ENCODE measurements around the gene CMTM7. TPM values are rescaled to one million over a fixed set of nuclear protein-coding genes. Genes with fewer than 3 reads are reported as not detected.

CMTM7 gene
- total and polyA plus RNA-seq, 12 donors = 5.4 to 19.2 (median 13.0) TPM

GRCh38 chr3:32452009-32452408 lies 60.4 kb downstream of the CMTM7 start:
- intact Hi-C loops (cut with DNase I) = no loop called here
- TF ChIP-seq POLR2A (IDR thresholded peaks at IDR 0.05) (no peak), CTCF (IDR thresholded peaks at IDR 0.05) (no peak)
- DNase-seq = peak in 1 of 7 donors; percentile 24
- H3K9me3 ChIP-seq (replicated peaks in 1 of 3) = no peaks in the 10 kb centered on the region
- H3K4me3 ChIP-seq = no peak overlapping the region
- 89 to 100% (median 96%) methylated on average over 1 to 4 of the region's 4 CpGs for WGBS, 4 donors
- no peak overlapping the region for H3K27ac ChIP-seq
- no peaks in the 10 kb centered on the region for H3K4me1 ChIP-seq (replicated peaks in 1 of 2)
- H3K27me3 ChIP-seq = no peaks in the 10 kb centered on the region
- no peaks in the 10 kb centered on the region for H3K36me3 ChIP-seq (replicated peaks in 1 of 2)

GRCh38 chr3:32453346-32453745 lies 61.7 kb downstream of the CMTM7 start:
- H3K4me1 ChIP-seq (replicated peaks in 1 of 2) = no peaks in the 10 kb centered on the region
- DNase-seq = no peak
- H3K9me3 ChIP-seq (replicated peaks in 1 of 3) = no peaks in the 10 kb centered on the region
- no peak overlapping the region for H3K27ac ChIP-seq
- no peak overlapping the region for H3K4me3 ChIP-seq
- no peaks in the 10 kb centered on the region for H3K36me3 ChIP-seq (replicated peaks in 1 of 2)
- WGBS, 4 donors = 95 to 97% (median 96%) methylated on average over 5 of the region's 5 CpGs
- intact Hi-C loops (cut with DNase I) = no loop called here
- TF ChIP-seq POLR2A (IDR thresholded peaks at IDR 0.05) (no peak), CTCF (IDR thresholded peaks at IDR 0.05) (no peak)
- no peaks in the 10 kb centered on the region for H3K27me3 ChIP-seq

- no peak for TF ChIP-seq CTCF (IDR thresholded peaks at IDR 0.05)
- TF ChIP-seq POLR2A (IDR thresholded peaks at IDR 0.05) = no peak
- intact Hi-C loops (cut with DNase I) = no loop called here
- DNase-seq = peak in 2 of 7 donors; percentile 3 to 24
- Histone ChIP-seq H3K4me1 (replicated peaks in 1 of 2) (no peaks in the 10 kb centered on the region), H3K9me3 (replicated peaks in 1 of 3) (no peaks in the 10 kb centered on the region), H3K4me3 (no peak overlapping the region), H3K27ac (no peak overlapping the region), H3K36me3 (replicated peaks in 1 of 2) (no peaks in the 10 kb centered on the region), H3K27me3 (no peaks in the 10 kb centered on the region)
- 82 to 95% (median 89%) methylated on average over 4 to 6 of the region's 6 CpGs for WGBS, 4 donors
Observed at GRCh38 chr3:32454111-32454510, 62.5 kb downstream of the CMTM7 start.

- Histone ChIP-seq H3K9me3 (replicated peaks in 1 of 3) (no peaks in the 10 kb centered on the region), H3K27me3 (no peaks in the 10 kb centered on the region), H3K27ac (no peak overlapping the region), H3K4me1 (replicated peaks in 1 of 2) (no peaks in the 10 kb centered on the region), H3K4me3 (no peak overlapping the region), H3K36me3 (replicated peaks in 1 of 2) (no peaks in the 10 kb centered on the region)
- TF ChIP-seq POLR2A (IDR thresholded peaks at IDR 0.05) (no peak), CTCF (IDR thresholded peaks at IDR 0.05) (no peak)
- peak in 1 of 7 donors; percentile 2 for DNase-seq
- WGBS, 4 donors = 88 to 94% (median 91%) methylated on average over 9 to 15 of the region's 15 CpGs
- intact Hi-C loops (cut with DNase I) = no loop called here
Observed at GRCh38 chr3:32454731-32455608, 63.3 kb downstream of the CMTM7 start.

Data from adrenal gland (tissue), 12 donors.